Measurements from ENCODE around the gene PDZD2. TPM values are rescaled to one million over a fixed set of nuclear protein-coding genes. Genes with fewer than 3 reads are reported as not detected.

PDZD2 gene
- total RNA-seq, 3 donors from 2014 or later: 1.8 to 10.1 (median 2.1) TPM

DNA sequence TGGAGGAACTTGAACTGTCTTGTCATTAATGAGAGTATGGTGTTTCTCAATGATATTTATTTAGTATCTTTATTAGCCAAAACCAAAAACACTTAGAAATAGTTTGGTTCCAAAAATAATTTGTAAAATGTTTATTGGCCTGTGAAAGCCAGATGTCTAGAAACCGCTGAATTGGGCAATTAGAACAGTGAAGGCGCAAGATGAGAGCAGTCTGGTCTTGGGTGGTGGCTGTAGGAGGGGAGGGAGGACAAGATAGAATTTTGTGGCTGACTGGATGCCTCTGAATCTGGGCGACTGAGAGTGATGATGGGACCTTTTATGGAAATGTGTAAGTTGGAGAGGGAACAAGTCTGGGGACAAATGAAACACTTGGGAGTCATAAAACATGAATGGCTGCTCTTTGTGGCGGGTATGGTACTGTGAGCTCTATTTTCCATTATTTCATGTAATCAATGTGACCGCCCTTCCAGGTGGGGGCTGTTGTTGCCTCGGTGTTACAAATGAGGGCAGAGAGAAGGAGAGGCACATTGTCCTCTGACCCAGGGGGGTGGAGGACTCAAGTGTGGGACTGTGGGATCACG lies 35.5 kb downstream of the PDZD2 start:
- TF ChIP-seq, protein P1, sequence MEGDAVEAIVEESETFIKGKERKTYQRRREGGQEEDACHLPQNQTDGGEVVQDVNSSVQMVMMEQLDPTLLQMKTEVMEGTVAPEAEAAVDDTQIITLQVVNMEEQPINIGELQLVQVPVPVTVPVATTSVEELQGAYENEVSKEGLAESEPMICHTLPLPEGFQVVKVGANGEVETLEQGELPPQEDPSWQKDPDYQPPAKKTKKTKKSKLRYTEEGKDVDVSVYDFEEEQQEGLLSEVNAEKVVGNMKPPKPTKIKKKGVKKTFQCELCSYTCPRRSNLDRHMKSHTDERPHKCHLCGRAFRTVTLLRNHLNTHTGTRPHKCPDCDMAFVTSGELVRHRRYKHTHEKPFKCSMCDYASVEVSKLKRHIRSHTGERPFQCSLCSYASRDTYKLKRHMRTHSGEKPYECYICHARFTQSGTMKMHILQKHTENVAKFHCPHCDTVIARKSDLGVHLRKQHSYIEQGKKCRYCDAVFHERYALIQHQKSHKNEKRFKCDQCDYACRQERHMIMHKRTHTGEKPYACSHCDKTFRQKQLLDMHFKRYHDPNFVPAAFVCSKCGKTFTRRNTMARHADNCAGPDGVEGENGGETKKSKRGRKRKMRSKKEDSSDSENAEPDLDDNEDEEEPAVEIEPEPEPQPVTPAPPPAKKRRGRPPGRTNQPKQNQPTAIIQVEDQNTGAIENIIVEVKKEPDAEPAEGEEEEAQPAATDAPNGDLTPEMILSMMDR (IDR thresholded peaks at IDR 0.05): no peak
- intact Hi-C loops (cut with DNase I, micrococcal nuclease): no loop called here

GRCh38 chr5:31675472-31675871 lies 36.5 kb downstream of the PDZD2 start:
- Histone ChIP-seq H3K4me1 (ENCODE audit: low read depth) (no peaks in the 10 kb centered on the region), H3K36me3 (ENCODE audit: low read depth) (no peaks in the 10 kb centered on the region), H3K4me3 (no peak overlapping the region), H3K9me3 (no peaks in the 10 kb centered on the region)
- DNase-seq (no peak), ATAC-seq (no peak)
- intact Hi-C loops (cut with DNase I, micrococcal nuclease): no loop called here
- TF ChIP-seq, protein P1 (IDR thresholded peaks at IDR 0.05): no peak

More for the DNA sequence above, 35.5 kb downstream of the PDZD2 start:
- no peaks in the 10 kb centered on the region for H3K36me3 ChIP-seq (ENCODE audit: low read depth)
- peak; percentile 25 for ATAC-seq
- DNase-seq: no peak
- no peaks in the 10 kb centered on the region for H3K4me1 ChIP-seq (ENCODE audit: low read depth)
- no peaks in the 10 kb centered on the region for H3K9me3 ChIP-seq
- no peak overlapping the region for H3K4me3 ChIP-seq

- Histone ChIP-seq H3K9me3 (no peaks in the 10 kb centered on the region), H3K4me3 (no peak overlapping the region), H3K4me1 (ENCODE audit: low read depth) (no peaks in the 10 kb centered on the region), H3K36me3 (ENCODE audit: low read depth) (no peaks in the 10 kb centered on the region)
- ATAC-seq (peak; percentile 38), DNase-seq (no peak)
- intact Hi-C loops (cut with DNase I, micrococcal nuclease): no loop called here
- TF ChIP-seq, protein P1 (IDR thresholded peaks at IDR 0.05): no peak
Observed at GRCh38 chr5:31678180-31678579, 39.2 kb downstream of the PDZD2 start.

DNA sequence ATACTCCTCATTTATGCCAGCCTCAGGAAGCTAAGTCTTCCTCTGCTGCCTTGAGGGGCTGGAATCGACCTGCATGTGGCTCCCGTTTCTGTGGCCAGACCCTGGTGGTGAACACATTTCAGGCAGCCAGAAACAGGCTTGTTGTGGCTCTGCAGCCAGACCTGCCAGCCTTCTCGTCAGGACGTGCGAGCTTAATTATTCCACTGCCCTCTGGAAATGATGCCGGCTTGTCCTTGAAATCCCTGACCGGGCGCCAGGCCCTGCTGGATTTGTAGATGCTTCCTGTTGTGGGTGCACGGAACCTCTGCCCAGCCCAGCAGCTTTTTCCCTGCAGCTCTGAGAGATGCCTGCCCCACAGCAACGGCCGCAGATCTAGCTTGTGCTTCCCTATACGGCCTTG lies 41.6 kb downstream of the PDZD2 start:
- intact Hi-C loops (cut with DNase I, micrococcal nuclease): no loop called here
- TF ChIP-seq, protein P1 (IDR thresholded peaks at IDR 0.05): no peak
- no peak overlapping the region for H3K4me3 ChIP-seq
- DNase-seq: no peak
- no peak for ATAC-seq
- H3K4me1 ChIP-seq (ENCODE audit: low read depth): no peaks in the 10 kb centered on the region
- no peaks in the 10 kb centered on the region for H3K9me3 ChIP-seq
- no peaks in the 10 kb centered on the region for H3K36me3 ChIP-seq (ENCODE audit: low read depth)

DNA sequence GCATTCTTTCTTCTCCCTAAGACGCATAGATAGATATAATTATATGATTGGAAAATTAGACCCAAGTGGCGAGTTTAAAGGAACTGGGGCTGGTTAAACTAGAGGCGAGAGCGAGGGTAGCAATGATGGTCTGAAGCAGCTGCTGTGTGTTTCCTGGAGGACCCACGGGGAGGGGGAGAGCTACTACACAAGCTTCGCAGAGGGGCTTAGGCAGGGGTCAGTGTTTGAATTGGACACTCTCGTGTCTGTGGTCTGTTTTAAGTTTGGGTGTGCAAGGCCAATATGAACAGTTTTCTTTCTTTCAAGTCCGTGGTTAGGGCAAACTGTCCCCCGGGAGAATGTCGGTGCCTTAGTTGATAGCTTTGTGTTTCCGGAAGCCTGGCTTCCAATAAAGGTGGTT lies 43.1 kb downstream of the PDZD2 start:
- no peak overlapping the region for H3K4me3 ChIP-seq
- no peaks in the 10 kb centered on the region for H3K9me3 ChIP-seq
- DNase-seq: no peak
- H3K36me3 ChIP-seq (ENCODE audit: low read depth): no peaks in the 10 kb centered on the region
- H3K4me1 ChIP-seq (ENCODE audit: low read depth): no peaks in the 10 kb centered on the region
- TF ChIP-seq, protein P1 (IDR thresholded peaks at IDR 0.05): no peak
- intact Hi-C loops (cut with DNase I, micrococcal nuclease): no loop called here
- ATAC-seq: no peak

- H3K4me3 ChIP-seq: no peak overlapping the region
- no peaks in the 10 kb centered on the region for H3K4me1 ChIP-seq (ENCODE audit: low read depth)
- no peaks in the 10 kb centered on the region for H3K9me3 ChIP-seq
- intact Hi-C loops (cut with DNase I, micrococcal nuclease): no loop called here
- DNase-seq (no peak), ATAC-seq (no peak)
- no peaks in the 10 kb centered on the region for H3K36me3 ChIP-seq (ENCODE audit: low read depth)
- TF ChIP-seq, protein P1 (IDR thresholded peaks at IDR 0.05): no peak
Observed at GRCh38 chr5:31682851-31683250, 43.9 kb downstream of the PDZD2 start.
